Smooth muscle cell (in vitro differentiated cells): ENCODE data around the gene OVCH1. TPM values are rescaled to one million over a fixed set of nuclear protein-coding genes. Genes with fewer than 3 reads are reported as not detected.

Source experiments
- DNase-seq: peaks from one replicate; lab custom pipeline; 2025; ENCODE audit not compliant: unreplicated experiment; lab: John Stamatoyannopoulos, UW
- H2AFZ ChIP-seq: fragments of 200-600 bp; sonication (generic); 2 replicates; pipeline ENCODE4 v1.6.0; 2016; ENCODE audit warnings: antibody characterized with exemption, low read depth, mild to moderate bottlenecking
- H3F3A ChIP-seq: fragments of 200-600 bp; sonication (generic); 2 replicates; pipeline ENCODE4 v1.6.0; 2017; ENCODE audit warnings: antibody characterized with exemption, low read depth
- H3K27ac ChIP-seq: fragments of 200-600 bp; sonication (generic); 2 replicates; pipeline ENCODE4 v1.5.1; 2016; ENCODE audit warnings: low read depth, mild to moderate bottlenecking
- H3K27me3 ChIP-seq: fragments of 200-600 bp; sonication (generic); 2 replicates; pipeline ENCODE4 v1.6.1; 2016; ENCODE audit warnings: low read depth, mild to moderate bottlenecking
- H3K36me3 ChIP-seq: fragments of 200-600 bp; sonication (generic); 2 replicates; pipeline ENCODE4 v1.5.1; 2016; ENCODE audit warnings: low read depth
- H3K4me1 ChIP-seq: fragments of 200-600 bp; sonication (generic); 2 replicates; pipeline ENCODE4 v1.5.1; 2016; ENCODE audit warnings: low read depth
- H3K4me2 ChIP-seq: fragments of 200-600 bp; sonication (generic); 2 replicates; pipeline ENCODE4 v1.6.0; 2016; ENCODE audit warnings: mild to moderate bottlenecking
- H3K4me3 ChIP-seq: fragments of 200-600 bp; sonication (generic); 2 replicates; pipeline ENCODE4 v1.5.1; 2016; ENCODE audit warnings: mild to moderate bottlenecking
- H3K79me2 ChIP-seq: fragments of 200-600 bp; sonication (generic); 2 replicates; pipeline ENCODE4 v1.6.0; 2016; ENCODE audit warnings: low read depth, mild to moderate bottlenecking
- H3K9ac ChIP-seq: fragments of 200-600 bp; sonication (generic); 2 replicates; pipeline ENCODE4 v1.6.0; 2016; ENCODE audit warnings: low read depth
- H3K9me3 ChIP-seq: fragments of 200-600 bp; sonication (generic); replicated peaks from 2 replicates; pipeline ENCODE4 v1.5.1; 2016; ENCODE audit warnings: low read depth
- H4K20me1 ChIP-seq: fragments of 200-600 bp; sonication (generic); 2 replicates; pipeline ENCODE4 v1.6.0; 2016; ENCODE audit warnings: low read depth
- WGBS: methylation state at CpG from one replicate; pipeline ENCODE4 v1.1.7; 2016; ENCODE audit warnings: low lambda C conversion rate; 5-methylcytosine and 5-hydroxymethylcytosine counted together
- polyA plus RNA-seq: library from polyadenylated mRNA; unstranded; fragments of >200 nt; fragmentation: Nextera tagmentation; extraction: Ambion mirVana; gene quantifications from 2 replicates; pipeline ENCODE4 v1.2.1, GENCODE V29; 2016
- total RNA-seq: library from RNA; depleted of rRNA; stranded (reverse); fragments of >200 nt; gene quantifications from 2 replicates; pipeline ENCODE4 v1.2.3, GENCODE V29; 2014
- TF ChIP-seq, protein P1 (sequence below): fragments of 200-600 bp; sonication (generic); IDR thresholded peaks from 2 replicates; pipeline ENCODE4 v1.5.1; 2017; ENCODE audit warnings: borderline replicate concordance, mild to moderate bottlenecking, antibody characterized with exemption; ENCODE audit not compliant: insufficient read depth, poor library complexity, severe bottlenecking

Gene OVCH1
- total and polyA plus RNA-seq, 2 experiments from 2014 or later = not detected

DNA sequence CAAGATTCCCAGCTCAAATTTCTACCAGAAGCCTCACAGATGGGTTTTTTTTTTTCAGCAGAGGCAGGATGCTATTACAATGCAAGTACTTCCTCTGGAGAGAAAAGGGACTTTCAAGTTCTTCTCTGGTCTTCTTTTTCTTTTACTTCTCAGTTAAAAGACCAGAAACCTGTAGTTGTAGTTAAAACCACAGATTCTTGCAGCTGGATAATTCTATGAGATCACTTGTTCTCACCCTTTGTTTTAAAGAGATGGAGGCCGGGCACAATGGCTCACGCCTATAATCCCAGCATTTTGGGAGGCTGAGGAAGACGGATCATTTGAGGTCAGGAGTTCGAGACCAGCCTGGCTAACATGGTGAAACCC, 47.6 kb upstream of the OVCH1 start:
- no peak overlapping the region for H2AFZ ChIP-seq
- no peaks in the 10 kb centered on the region for H3K79me2 ChIP-seq
- no peaks in the 10 kb centered on the region for H3K4me1 ChIP-seq
- no peak overlapping the region for H3K9ac ChIP-seq
- no peak overlapping the region for H3K4me3 ChIP-seq
- DNase-seq = no peak
- 96% methylated on average over 4 of the region's 4 CpGs for WGBS
- no peaks in the 10 kb centered on the region for H4K20me1 ChIP-seq
- H3K9me3 ChIP-seq = no peaks in the 10 kb centered on the region
- no peaks in the 10 kb centered on the region for H3K36me3 ChIP-seq
- no peak overlapping the region for H3K27ac ChIP-seq
- TF ChIP-seq, protein P1, sequence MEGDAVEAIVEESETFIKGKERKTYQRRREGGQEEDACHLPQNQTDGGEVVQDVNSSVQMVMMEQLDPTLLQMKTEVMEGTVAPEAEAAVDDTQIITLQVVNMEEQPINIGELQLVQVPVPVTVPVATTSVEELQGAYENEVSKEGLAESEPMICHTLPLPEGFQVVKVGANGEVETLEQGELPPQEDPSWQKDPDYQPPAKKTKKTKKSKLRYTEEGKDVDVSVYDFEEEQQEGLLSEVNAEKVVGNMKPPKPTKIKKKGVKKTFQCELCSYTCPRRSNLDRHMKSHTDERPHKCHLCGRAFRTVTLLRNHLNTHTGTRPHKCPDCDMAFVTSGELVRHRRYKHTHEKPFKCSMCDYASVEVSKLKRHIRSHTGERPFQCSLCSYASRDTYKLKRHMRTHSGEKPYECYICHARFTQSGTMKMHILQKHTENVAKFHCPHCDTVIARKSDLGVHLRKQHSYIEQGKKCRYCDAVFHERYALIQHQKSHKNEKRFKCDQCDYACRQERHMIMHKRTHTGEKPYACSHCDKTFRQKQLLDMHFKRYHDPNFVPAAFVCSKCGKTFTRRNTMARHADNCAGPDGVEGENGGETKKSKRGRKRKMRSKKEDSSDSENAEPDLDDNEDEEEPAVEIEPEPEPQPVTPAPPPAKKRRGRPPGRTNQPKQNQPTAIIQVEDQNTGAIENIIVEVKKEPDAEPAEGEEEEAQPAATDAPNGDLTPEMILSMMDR = no peak
- no peaks in the 10 kb centered on the region for H3K27me3 ChIP-seq
- H3K4me2 ChIP-seq = no peak overlapping the region
- no peaks in the 10 kb centered on the region for H3F3A ChIP-seq

DNA sequence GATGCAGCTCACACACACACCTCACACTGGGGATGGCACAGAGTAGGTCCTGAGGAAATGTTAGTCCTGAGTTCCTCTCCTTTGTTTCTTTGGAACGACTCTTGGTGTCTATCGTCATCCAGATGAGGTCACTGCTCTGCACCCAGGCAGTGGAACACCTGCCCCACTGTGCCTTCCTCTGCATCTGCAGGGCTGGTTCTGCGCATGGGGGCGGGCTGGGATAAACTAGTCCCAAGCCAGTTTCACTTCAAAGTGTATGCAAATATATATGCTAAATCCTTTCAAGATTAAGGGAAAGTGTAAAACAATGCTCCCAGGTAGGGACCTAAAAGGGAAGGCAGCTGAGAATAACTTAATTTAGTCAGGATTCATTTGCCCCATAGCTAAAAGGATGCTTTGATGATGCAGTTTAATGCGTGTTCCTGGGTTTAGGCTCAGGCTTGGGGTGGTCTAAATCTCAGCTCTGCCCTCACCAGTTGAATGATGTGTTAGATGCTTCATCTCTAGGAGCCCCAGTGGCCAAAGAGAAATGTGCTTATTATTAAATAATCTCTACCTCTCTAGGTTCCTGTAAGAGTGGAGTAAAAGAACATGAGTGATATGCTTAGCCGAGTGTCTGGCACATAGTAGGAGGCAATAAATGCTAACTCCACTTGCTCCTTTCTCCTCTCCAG, 47.1 kb upstream of the OVCH1 start:
- Histone ChIP-seq H3K4me3 (no peak overlapping the region), H3K4me2 (no peak overlapping the region), H3K27me3 (no peaks in the 10 kb centered on the region), H3F3A (no peaks in the 10 kb centered on the region), H3K9me3 (no peaks in the 10 kb centered on the region), H2AFZ (no peak overlapping the region), H3K27ac (no peak overlapping the region), H3K4me1 (no peaks in the 10 kb centered on the region), H4K20me1 (no peaks in the 10 kb centered on the region), H3K79me2 (no peaks in the 10 kb centered on the region), H3K36me3 (no peaks in the 10 kb centered on the region), H3K9ac (no peak overlapping the region)
- 90% methylated on average over 6 of the region's 6 CpGs for WGBS
- TF ChIP-seq, protein P1 = no peak
- DNase-seq = no peak

DNA sequence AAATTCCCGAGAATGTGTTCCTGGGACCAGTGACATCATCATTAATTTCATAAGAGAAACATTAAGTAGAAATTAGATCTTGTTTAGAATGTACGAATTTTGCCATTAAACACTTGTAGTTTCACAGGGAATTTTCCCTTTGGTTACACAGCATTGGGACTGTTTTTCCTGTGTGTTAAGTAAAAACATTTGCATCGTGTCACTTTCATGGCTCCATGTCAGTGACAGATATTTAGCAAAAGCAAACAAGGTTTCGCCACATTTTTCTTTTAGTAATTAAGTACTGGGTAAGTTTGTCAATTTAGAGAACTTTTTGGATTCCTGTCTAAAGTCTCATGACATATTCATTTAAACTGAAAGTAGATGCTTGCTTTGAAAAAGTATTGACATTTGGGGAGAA, 45.5 kb upstream of the OVCH1 start:
- H3K4me1 ChIP-seq = no peaks in the 10 kb centered on the region
- H3F3A ChIP-seq = no peaks in the 10 kb centered on the region
- no peaks in the 10 kb centered on the region for H3K79me2 ChIP-seq
- H3K9ac ChIP-seq = no peak overlapping the region
- no peak for DNase-seq
- no peak overlapping the region for H2AFZ ChIP-seq
- no peaks in the 10 kb centered on the region for H3K9me3 ChIP-seq
- H3K27me3 ChIP-seq = no peaks in the 10 kb centered on the region
- no peak overlapping the region for H3K27ac ChIP-seq
- TF ChIP-seq, protein P1 = no peak
- H4K20me1 ChIP-seq = no peaks in the 10 kb centered on the region
- 82% methylated on average over 4 of the region's 4 CpGs for WGBS
- no peak overlapping the region for H3K4me2 ChIP-seq
- no peaks in the 10 kb centered on the region for H3K36me3 ChIP-seq
- H3K4me3 ChIP-seq = no peak overlapping the region

DNA sequence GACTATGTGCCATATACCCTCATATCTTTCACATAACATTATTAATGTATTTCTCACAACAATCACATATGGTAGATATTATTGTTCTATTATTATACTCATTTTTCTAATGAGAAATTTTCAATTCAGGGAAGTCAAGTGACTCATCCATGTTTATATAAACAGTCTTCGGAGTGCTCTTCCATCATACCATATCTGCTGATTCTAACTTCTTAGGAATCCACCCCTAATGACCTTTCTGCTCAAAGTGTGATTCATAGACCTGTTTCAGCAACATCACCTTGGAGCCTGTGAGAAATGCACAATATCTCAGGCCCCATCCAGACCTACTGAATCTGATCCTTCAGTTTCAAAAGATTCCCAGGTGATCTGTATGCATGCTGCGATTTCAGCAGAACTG, 39.8 kb upstream of the OVCH1 start:
- Histone ChIP-seq H3K4me3 (no peak overlapping the region), H3K9ac (no peak overlapping the region), H3K27ac (no peak overlapping the region), H3K4me1 (no peaks in the 10 kb centered on the region), H3K9me3 (no peaks in the 10 kb centered on the region), H3K4me2 (no peak overlapping the region), H2AFZ (no peak overlapping the region), H3K27me3 (no peaks in the 10 kb centered on the region), H3K79me2 (no peaks in the 10 kb centered on the region), H3K36me3 (no peaks in the 10 kb centered on the region), H3F3A (no peaks in the 10 kb centered on the region), H4K20me1 (no peaks in the 10 kb centered on the region)
- DNase-seq = no peak
- TF ChIP-seq, protein P1 = no peak
- WGBS = 75% methylated on average over 2 of the region's 2 CpGs
